ENCODE measurements around the gene OSMR.

The OSMR gene

GRCh38 chr5:38968665-38969064, 122.9 kb downstream of the OSMR start:
- ATAC-seq (ENCODE audit: low read depth) (peak; percentile 41; the same call in 1 of the 3 replicates), DNase-seq (ENCODE audit: low spot score) (no peak)
- Histone ChIP-seq H3K9me3 (ENCODE audit: severe bottlenecking) (no peaks in the 10 kb centered on the region), H3K4me1 (ENCODE audit: insufficient read depth, poor library complexity, severe bottlenecking) (no peaks in the 10 kb centered on the region), H3K36me3 (ENCODE audit: low read depth) (peaks cover 73% of the 10 kb centered on the region), H3K4me3 (ENCODE audit: severe bottlenecking) (no peak overlapping the region), H3K27me3 (ENCODE audit: insufficient read depth, poor library complexity, severe bottlenecking) (no peaks in the 10 kb centered on the region), H3K27ac (ENCODE audit: poor library complexity, severe bottlenecking) (no peak overlapping the region)
- TF ChIP-seq CTCF (IDR thresholded peaks at IDR 0.05; ENCODE audit: poor library complexity, severe bottlenecking): no peak

GRCh38 chr5:38978036-38978435, 132.2 kb downstream of the OSMR start:
- no peak for TF ChIP-seq CTCF (IDR thresholded peaks at IDR 0.05; ENCODE audit: poor library complexity, severe bottlenecking)
- ATAC-seq (ENCODE audit: low read depth) (no peak), DNase-seq (ENCODE audit: low spot score) (no peak)
- Histone ChIP-seq H3K27me3 (ENCODE audit: insufficient read depth, poor library complexity, severe bottlenecking) (no peaks in the 10 kb centered on the region), H3K9me3 (ENCODE audit: severe bottlenecking) (no peaks in the 10 kb centered on the region), H3K36me3 (ENCODE audit: low read depth) (peaks cover 45% of the 10 kb centered on the region), H3K4me3 (ENCODE audit: severe bottlenecking) (no peak overlapping the region), H3K4me1 (ENCODE audit: insufficient read depth, poor library complexity, severe bottlenecking) (peaks cover 13% of the 10 kb centered on the region), H3K27ac (ENCODE audit: poor library complexity, severe bottlenecking) (no peak overlapping the region)

- Histone ChIP-seq H3K4me3 (ENCODE audit: severe bottlenecking) (no peak overlapping the region), H3K27me3 (ENCODE audit: insufficient read depth, poor library complexity, severe bottlenecking) (no peaks in the 10 kb centered on the region), H3K36me3 (ENCODE audit: low read depth) (peaks cover 41% of the 10 kb centered on the region), H3K9me3 (ENCODE audit: severe bottlenecking) (no peaks in the 10 kb centered on the region), H3K4me1 (ENCODE audit: insufficient read depth, poor library complexity, severe bottlenecking) (peaks cover 12% of the 10 kb centered on the region), H3K27ac (ENCODE audit: poor library complexity, severe bottlenecking) (no peak overlapping the region)
- DNase-seq (ENCODE audit: low spot score) (no peak), ATAC-seq (ENCODE audit: low read depth) (no peak)
- no peak for TF ChIP-seq CTCF (IDR thresholded peaks at IDR 0.05; ENCODE audit: poor library complexity, severe bottlenecking)
Observed at GRCh38 chr5:38979535-38979934, 133.7 kb downstream of the OSMR start.
